Cardiac fibroblast (primary cell): Measurements from ENCODE around the gene CLPTM1.

ENCODE experiments used
- DNase-seq, 2 donors: peaks; one replicate each; pipeline versions ENCODE4 v3.0.0 to v3.0.0-alpha.2; 2010; ENCODE audit warnings: low read depth in 2 of 2
- H3K4me3 ChIP-seq, 2 donors: replicated peaks in 1 of 2; 1 replicate in 1 of 2; 2 replicates in 1 of 2; pipeline ENCODE4 v1.5.1; 2011; ENCODE audit warnings: low read depth in 2 of 2, low read length in 2 of 2, mild to moderate bottlenecking in 2 of 2, moderate library complexity in 1 of 2
- TF ChIP-seq, protein P1 (sequence below): IDR thresholded peaks from one replicate; pipeline ENCODE4 v1.5.1; 2011; ENCODE audit warnings: low read depth, mild to moderate bottlenecking, low read length, inconsistent platforms

The CLPTM1 gene

DNA sequence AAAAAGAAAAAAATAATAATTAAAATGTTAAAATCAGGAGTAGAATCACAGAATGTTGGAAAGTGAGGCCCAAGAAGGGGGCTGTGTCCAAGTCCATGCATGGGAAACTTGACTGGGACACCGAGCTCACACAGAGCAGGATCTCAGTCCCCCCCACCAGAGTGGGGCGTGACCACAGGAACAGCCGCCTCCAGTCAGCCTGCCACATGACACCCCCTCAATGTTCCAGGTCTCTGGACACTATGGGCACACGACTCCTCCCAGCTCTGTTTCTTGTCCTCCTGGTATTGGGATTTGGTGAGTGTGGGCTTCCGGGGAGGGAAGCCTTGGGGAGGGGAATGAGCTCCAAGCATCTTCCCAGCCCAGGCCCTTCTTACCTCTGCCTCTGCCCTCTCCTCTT lies 6.9 kb upstream of the CLPTM1 start:
- DNase-seq = no peak
- no peak overlapping the region for H3K4me3 ChIP-seq
- TF ChIP-seq, protein P1, sequence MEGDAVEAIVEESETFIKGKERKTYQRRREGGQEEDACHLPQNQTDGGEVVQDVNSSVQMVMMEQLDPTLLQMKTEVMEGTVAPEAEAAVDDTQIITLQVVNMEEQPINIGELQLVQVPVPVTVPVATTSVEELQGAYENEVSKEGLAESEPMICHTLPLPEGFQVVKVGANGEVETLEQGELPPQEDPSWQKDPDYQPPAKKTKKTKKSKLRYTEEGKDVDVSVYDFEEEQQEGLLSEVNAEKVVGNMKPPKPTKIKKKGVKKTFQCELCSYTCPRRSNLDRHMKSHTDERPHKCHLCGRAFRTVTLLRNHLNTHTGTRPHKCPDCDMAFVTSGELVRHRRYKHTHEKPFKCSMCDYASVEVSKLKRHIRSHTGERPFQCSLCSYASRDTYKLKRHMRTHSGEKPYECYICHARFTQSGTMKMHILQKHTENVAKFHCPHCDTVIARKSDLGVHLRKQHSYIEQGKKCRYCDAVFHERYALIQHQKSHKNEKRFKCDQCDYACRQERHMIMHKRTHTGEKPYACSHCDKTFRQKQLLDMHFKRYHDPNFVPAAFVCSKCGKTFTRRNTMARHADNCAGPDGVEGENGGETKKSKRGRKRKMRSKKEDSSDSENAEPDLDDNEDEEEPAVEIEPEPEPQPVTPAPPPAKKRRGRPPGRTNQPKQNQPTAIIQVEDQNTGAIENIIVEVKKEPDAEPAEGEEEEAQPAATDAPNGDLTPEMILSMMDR = no peak

DNA sequence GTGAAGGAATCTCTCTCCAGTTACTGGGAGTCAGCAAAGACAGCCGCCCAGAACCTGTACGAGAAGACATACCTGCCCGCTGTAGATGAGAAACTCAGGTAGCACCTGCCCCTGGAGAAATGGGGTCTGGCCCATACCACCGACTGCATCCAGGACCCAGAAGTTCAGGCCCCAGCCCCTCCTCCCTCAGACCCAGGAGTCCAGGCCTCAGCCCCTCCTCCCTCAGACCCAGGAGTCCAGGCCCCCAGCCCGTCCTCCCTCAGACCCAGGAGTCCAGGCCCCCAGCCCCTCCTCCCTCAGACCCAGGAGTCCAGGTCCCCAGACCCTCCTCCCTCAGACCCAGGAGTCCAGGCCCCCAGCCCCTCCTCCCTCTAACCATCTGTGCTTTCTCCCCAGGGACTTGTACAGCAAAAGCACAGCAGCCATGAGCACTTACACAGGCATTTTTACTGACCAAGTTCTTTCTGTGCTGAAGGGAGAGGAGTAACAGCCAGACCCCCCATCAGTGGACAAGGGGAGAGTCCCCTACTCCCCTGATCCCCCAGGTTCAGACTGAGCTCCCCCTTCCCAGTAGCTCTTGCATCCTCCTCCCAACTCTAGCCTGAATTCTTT lies 6.3 kb upstream of the CLPTM1 start:
- H3K4me3 ChIP-seq = no peak overlapping the region

DNA sequence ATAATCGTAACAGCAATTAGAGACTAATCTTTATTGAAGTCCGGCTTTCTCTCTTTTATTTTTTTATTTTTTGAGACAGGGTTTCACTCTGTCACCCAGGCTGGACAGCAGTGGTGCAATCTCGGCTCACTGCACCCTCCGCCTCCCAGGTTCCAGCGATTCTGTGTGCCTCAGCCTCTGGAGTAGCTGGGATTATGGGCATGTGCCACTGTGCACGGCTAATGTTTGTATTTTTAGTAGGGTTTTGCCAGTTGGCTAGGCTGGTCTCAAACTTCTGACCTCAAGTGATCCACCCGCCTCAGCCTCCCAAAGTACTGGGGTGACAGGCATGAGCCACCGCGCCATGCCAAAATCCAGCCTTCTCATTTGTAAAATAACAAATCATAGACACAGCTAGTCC lies 5.6 kb upstream of the CLPTM1 start:
- TF ChIP-seq, protein P1 = no peak
- no peak for DNase-seq
- H3K4me3 ChIP-seq = no peak overlapping the region

More for the DNA sequence above, 6.3 kb upstream of the CLPTM1 start:
- TF ChIP-seq, protein P1 = no peak
- peak in 1 of 2 donors; percentile 34 for DNase-seq

DNA sequence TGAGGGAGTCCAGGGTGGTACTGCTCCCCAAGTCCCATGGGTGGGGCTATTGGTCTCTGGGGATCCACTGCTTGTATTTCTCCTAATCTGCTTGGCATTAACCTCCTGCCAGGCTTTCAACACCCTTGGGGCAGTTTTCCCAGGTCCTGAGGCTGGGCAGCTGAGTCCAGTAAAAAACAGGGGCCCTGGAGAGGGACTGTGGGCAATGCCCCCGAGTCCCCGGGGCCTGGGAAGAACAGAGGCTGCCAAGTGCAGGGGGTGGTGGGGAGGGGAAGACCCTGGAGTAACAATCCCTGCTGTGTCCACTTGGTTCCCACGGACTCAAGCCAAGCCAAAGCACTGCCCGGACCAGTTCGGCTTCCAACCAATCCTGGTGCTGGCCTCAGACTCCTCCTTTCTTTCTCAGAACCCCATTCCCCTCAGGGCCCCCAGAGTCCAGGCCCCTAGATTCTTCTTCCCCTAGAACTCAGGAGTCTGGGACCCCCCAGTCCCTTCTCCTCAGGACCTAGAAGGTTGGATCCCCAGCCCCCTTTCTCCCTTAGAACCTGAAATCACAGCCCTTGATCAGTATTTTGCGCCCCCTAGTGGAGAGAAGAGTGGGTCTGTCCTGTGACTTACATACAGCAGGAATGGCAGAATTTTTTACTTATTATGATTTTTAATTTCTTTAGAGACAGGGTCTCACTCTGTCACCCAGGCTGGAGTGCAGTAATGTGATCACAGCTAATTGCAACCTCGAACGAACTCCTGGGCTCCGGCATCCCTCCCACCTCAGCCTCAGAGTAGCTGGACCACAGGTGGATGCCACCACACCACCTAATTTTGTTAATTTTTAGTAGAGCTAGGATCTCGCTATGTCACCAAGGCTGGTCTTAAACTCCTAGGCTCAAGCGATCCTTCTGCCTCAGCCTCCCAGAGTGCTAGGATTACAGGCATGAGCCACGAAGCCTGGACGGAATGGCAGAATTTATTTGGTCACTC lies 3.7 kb upstream of the CLPTM1 start:
- TF ChIP-seq, protein P1 = peak; percentile 81
- DNase-seq = peak; percentile 88 to 91
- no peak overlapping the region for H3K4me3 ChIP-seq

DNA sequence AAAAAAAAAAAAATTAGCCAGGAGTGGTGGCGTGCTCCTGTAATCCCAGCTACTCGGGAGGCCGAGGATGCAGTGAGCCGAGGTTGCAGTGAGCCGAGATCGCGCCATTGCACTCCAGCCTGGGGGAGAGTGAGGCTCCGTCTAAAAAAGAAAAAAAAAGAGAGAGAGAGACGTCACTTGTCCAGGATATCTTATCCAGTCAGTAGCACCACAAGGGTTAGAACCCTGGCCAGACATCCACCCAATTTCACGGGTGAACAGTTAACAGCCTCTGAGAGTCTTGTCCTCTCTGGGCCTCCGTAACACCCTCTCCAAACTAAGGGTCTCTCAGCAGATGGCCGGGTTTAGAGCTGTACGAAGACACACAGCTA lies 917 bp upstream of the CLPTM1 start:
- TF ChIP-seq, protein P1 = no peak
- peak overlapping the region; percentile 88 to 93 for H3K4me3 ChIP-seq
- no peak for DNase-seq

DNA sequence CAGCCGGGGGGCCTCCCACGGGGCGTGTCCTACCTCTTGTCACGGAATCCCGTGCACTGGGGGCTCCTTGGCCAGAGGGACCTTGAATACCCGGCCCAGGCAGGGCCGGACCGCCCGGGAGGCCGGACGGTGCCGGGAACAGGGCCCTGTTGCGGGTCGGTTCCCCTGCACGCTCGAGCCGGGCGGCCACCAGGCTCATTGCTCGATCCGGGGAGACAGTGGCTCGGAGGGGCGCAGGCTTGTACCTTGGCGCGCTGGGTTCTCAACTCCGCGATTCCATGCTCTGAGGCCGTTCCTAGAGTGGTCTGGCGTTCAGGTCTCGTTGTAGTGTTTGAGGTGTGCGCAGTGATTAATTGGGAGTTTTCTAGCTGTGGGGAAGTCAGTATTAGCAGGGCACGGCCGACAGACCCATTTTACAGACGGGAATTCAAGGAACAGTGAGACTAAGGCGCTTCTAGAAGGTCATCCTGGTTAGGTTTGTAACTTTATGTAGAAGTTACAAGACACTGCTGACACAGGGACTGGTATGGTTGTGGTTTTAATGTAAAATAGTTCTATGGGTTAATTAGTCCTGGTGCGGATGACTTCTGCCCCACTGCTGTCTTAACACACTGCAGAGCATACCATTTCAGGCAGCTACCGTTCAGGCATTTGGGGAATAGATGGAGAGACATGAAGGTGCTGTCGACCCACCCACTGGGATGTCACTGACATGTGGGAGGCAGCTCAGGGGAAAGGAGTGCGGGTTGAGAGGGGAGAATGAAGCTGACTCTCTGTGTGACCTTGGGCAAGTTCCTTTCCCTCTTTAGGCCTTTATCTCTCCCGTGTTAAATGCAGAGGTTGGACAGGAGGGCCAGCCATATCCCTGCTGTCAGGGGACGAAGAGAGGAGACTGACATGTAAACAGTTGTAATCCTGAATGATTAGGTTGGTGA lies 592 bp downstream of the CLPTM1 start:
- peak overlapping the region; percentile 93 to 98 for H3K4me3 ChIP-seq
- TF ChIP-seq, protein P1 = no peak
- DNase-seq = peak in 1 of 2 donors; percentile 1
